Upper lobe of left lung (tissue), 6 donors: Measurements from ENCODE around the gene FRYL. TPM values are rescaled to one million over a fixed set of nuclear protein-coding genes. Genes with fewer than 3 reads are reported as not detected.

ENCODE experiments used
- ATAC-seq, 2 donors: fragments of 200-7000 bp; cut with Tn5 transposase; one replicate each; pipeline ENCODE4 v1.9.1; 2022; ENCODE audit warnings: mild to moderate bottlenecking in 2 of 2, moderate library complexity in 2 of 2; ENCODE audit not compliant: low FRiP score in 2 of 2
- DNase-seq, 2 donors: peaks; one replicate each; pipeline ENCODE4 v3.0.0-alpha.2; 2019 to 2020
- H3K27ac ChIP-seq, 4 donors: fragments of 200-600 bp; sonication (generic); one replicate each; pipeline ENCODE4 v1.5.1; 2016 to 2019
- H3K27me3 ChIP-seq, 4 donors: fragments of 200-600 bp; sonication (generic); one replicate each; pipeline ENCODE4 v1.5.1; 2017 to 2019
- H3K36me3 ChIP-seq, 4 donors: fragments of 200-600 bp; sonication (generic); one replicate each; pipeline ENCODE4 v1.5.1; 2016 to 2019
- H3K4me1 ChIP-seq, 4 donors: fragments of 200-600 bp; sonication (generic); one replicate each; pipeline ENCODE4 v1.5.1; 2018 to 2019
- H3K4me3 ChIP-seq, 4 donors: fragments of 200-600 bp; sonication (generic); one replicate each; pipeline ENCODE4 v1.5.1; 2017 to 2019; ENCODE audit warnings: mild to moderate bottlenecking in 2 of 4, moderate library complexity in 1 of 4
- H3K9me3 ChIP-seq, 4 donors: fragments of 200-600 bp; sonication (generic); one replicate each; pipeline ENCODE4 v1.5.1; 2018 to 2019
- CTCF ChIP-seq, 6 experiments: fragments of 450-650 bp in 4 of 6; fragments of 200-600 bp in 2 of 6; sonication (generic) in 2 of 6; IDR thresholded peaks; one replicate each; pipeline ENCODE4 v1.5.1; 2016 to 2019; ENCODE audit warnings: antibody characterized with exemption in 6 of 6
- EP300 ChIP-seq, 4 donors: sonication (generic); formaldehyde crosslinking; IDR thresholded peaks; one replicate each; pipeline ENCODE4 v1.5.1; 2017; ENCODE audit warnings: antibody characterized with exemption in 4 of 4, control low read depth in 2 of 4
- POLR2A ChIP-seq, 4 donors: fragments of 450-650 bp; IDR thresholded peaks; one replicate each; pipeline ENCODE4 v1.5.1; 2016 to 2017; ENCODE audit warnings: antibody characterized with exemption in 4 of 4, mild to moderate bottlenecking in 2 of 4
- POLR2AphosphoS5 ChIP-seq, 2 donors: sonication (generic); formaldehyde crosslinking; IDR thresholded peaks; one replicate each; pipeline ENCODE4 v1.5.1; 2017; ENCODE audit warnings: antibody characterized with exemption in 2 of 2
- WGBS, 2 donors: methylation state at CpG; one replicate each; pipeline ENCODE4 v1.1.5; 2017 to 2018; 5-methylcytosine and 5-hydroxymethylcytosine counted together
- total RNA-seq, 6 donors: library from RNA; depleted of rRNA in 4 of 6; stranded (reverse); fragments of >200 nt in 4 of 6; gene quantifications; one replicate each; pipeline versions ENCODE4 v1.1.0 to v1.2.1, GENCODE V29; 2016 to 2021
- donor health status: DM: no; HTN: no; CAD: no; lungs with moderate emphysema.
- donor health status: DM: no; HTN: yes; CAD: no; lungs with severe emphysema.

The FRYL gene
- total RNA-seq, 6 donors from 2014 or later = 48.6 to 96.9 (median 69.2) TPM

- no peak for DNase-seq
- ATAC-seq = no peak
- TF ChIP-seq CTCF (IDR thresholded peaks at IDR 0.05) (no peak), POLR2A (IDR thresholded peaks at IDR 0.05) (no peak), POLR2AphosphoS5 (IDR thresholded peaks at IDR 0.05) (no peak), EP300 (IDR thresholded peaks at IDR 0.05) (no peak)
- peaks cover 0 to 12% (median 5%) of the 10 kb centered on the region in 4 donors for H3K36me3 ChIP-seq
- H3K27me3 ChIP-seq = no peaks in the 10 kb centered on the region
- no peak overlapping the region for H3K4me3 ChIP-seq
- H3K27ac ChIP-seq = no peak overlapping the region
- 99% methylated on average over 7 of the region's 7 CpGs for WGBS, 2 donors
- no peaks in the 10 kb centered on the region for H3K9me3 ChIP-seq
- peaks cover 0 to 3% (median 0%) of the 10 kb centered on the region in 4 donors for H3K4me1 ChIP-seq
Observed at GRCh38 chr4:48708610-48709009, 71.5 kb downstream of the FRYL start.

- Histone ChIP-seq H3K27me3 (no peaks in the 10 kb centered on the region), H3K27ac (no peak overlapping the region), H3K4me1 (peaks cover 0 to 11% (median 0%) of the 10 kb centered on the region in 4 donors), H3K4me3 (no peak overlapping the region), H3K9me3 (no peaks in the 10 kb centered on the region), H3K36me3 (peaks cover 0 to 12% (median 5%) of the 10 kb centered on the region in 4 donors)
- no peak for ATAC-seq
- no peak for DNase-seq
- no peak for TF ChIP-seq POLR2A (IDR thresholded peaks at IDR 0.05)
- no peak for TF ChIP-seq CTCF (IDR thresholded peaks at IDR 0.05)
- no peak for TF ChIP-seq EP300 (IDR thresholded peaks at IDR 0.05)
- no peak for TF ChIP-seq POLR2AphosphoS5 (IDR thresholded peaks at IDR 0.05)
Observed at GRCh38 chr4:48706736-48707135, 73.3 kb downstream of the FRYL start.

- H3K9me3 ChIP-seq = no peaks in the 10 kb centered on the region
- TF ChIP-seq CTCF (IDR thresholded peaks at IDR 0.05) = no peak
- no peak for TF ChIP-seq POLR2AphosphoS5 (IDR thresholded peaks at IDR 0.05)
- no peak for TF ChIP-seq EP300 (IDR thresholded peaks at IDR 0.05)
- no peak for TF ChIP-seq POLR2A (IDR thresholded peaks at IDR 0.05)
- H3K4me1 ChIP-seq = peaks cover 0 to 11% (median 0%) of the 10 kb centered on the region in 4 donors
- H3K27me3 ChIP-seq = no peaks in the 10 kb centered on the region
- ATAC-seq (no peak), DNase-seq (no peak)
- WGBS, 2 donors = 87 to 89% methylated on average over 3 of the region's 3 CpGs
- H3K36me3 ChIP-seq = peaks cover 0 to 12% (median 5%) of the 10 kb centered on the region in 4 donors
- no peak overlapping the region for H3K27ac ChIP-seq
- H3K4me3 ChIP-seq = no peak overlapping the region
Observed at GRCh38 chr4:48705609-48706008, 74.5 kb downstream of the FRYL start.

GRCh38 chr4:48704091-48704802, 75.8 kb downstream of the FRYL start:
- Histone ChIP-seq H3K36me3 (peaks cover 0 to 8% (median 2%) of the 10 kb centered on the region in 4 donors), H3K4me1 (peaks cover 0 to 20% (median 9%) of the 10 kb centered on the region in 4 donors), H3K27me3 (no peaks in the 10 kb centered on the region), H3K27ac (no peak overlapping the region), H3K4me3 (no peak overlapping the region), H3K9me3 (no peaks in the 10 kb centered on the region)
- DNase-seq = no peak
- TF ChIP-seq EP300 (IDR thresholded peaks at IDR 0.05) (no peak), POLR2AphosphoS5 (IDR thresholded peaks at IDR 0.05) (no peak), CTCF (IDR thresholded peaks at IDR 0.05) (no peak), POLR2A (IDR thresholded peaks at IDR 0.05) (no peak)
- 75 to 87% methylated on average over 3 to 4 of the region's 4 CpGs for WGBS, 2 donors
- ATAC-seq = no peak

- H3K4me3 ChIP-seq = no peak overlapping the region
- H3K27ac ChIP-seq = peak overlapping the region in 1 of 4 donors; percentile 14
- H3K9me3 ChIP-seq = no peaks in the 10 kb centered on the region
- ATAC-seq = peak in 1 of 2 donors; percentile 5
- TF ChIP-seq EP300 (IDR thresholded peaks at IDR 0.05) (no peak), CTCF (IDR thresholded peaks at IDR 0.05) (no peak), POLR2AphosphoS5 (IDR thresholded peaks at IDR 0.05) (no peak), POLR2A (IDR thresholded peaks at IDR 0.05) (no peak)
- peaks cover 11 to 35% (median 25%) of the 10 kb centered on the region in 4 donors for H3K4me1 ChIP-seq
- WGBS, 2 donors = 48 to 61% methylated on average over 1 of the region's 1 CpG
- no peaks in the 10 kb centered on the region for H3K27me3 ChIP-seq
- no peaks in the 10 kb centered on the region for H3K36me3 ChIP-seq
- no peak for DNase-seq
Observed at GRCh38 chr4:48699475-48699874, 80.6 kb downstream of the FRYL start.
